HepG2 (cell line): ENCODE data around the gene MAMSTR. TPM values are rescaled to one million over a fixed set of nuclear protein-coding genes. Genes with fewer than 3 reads are reported as not detected.
A peak's percentile ranks its signal among the peaks of the same experiment; 100 is the strongest.

Experiments used
- CHCHD3 ChIP-seq: sonication (generic); formaldehyde crosslinking; IDR thresholded peaks from 2 replicates; pipeline ENCODE4 v1.8.0; 2022; ENCODE audit warnings: mild to moderate bottlenecking, missing genetic modification reagents, moderate library complexity
- ESRRA ChIP-seq: sonication (generic); formaldehyde crosslinking; IDR thresholded peaks from 2 replicates; pipeline ENCODE4 v1.5.1; 2020; ENCODE audit warnings: mild to moderate bottlenecking, low read depth, missing genetic modification reagents
- MTA1 ChIP-seq: sonication (generic); formaldehyde crosslinking; IDR thresholded peaks from 2 replicates; pipeline ENCODE4 v1.4.0; 2020; ENCODE audit warnings: missing genetic modification reagents, mild to moderate bottlenecking, borderline replicate concordance
- NBN ChIP-seq: fragments of 450-650 bp; conservative IDR thresholded peaks from 2 replicates; pipeline ENCODE4 v1.6.1; 2017
- RXRB ChIP-seq: IDR thresholded peaks from 2 replicates; pipeline ENCODE4 v1.6.1; 2016; ENCODE audit warnings: borderline replicate concordance, missing genetic modification reagents, missing compliant biosample characterization
- SATB2 ChIP-seq: sonication (generic); formaldehyde crosslinking; IDR thresholded peaks from 2 replicates; pipeline ENCODE4 v1.5.0; 2020; ENCODE audit warnings: missing genetic modification reagents
- SNRNP70 ChIP-seq: fragments of 200-400 bp; formaldehyde crosslinking; IDR thresholded peaks from 2 replicates; pipeline ENCODE4 v1.6.1; 2017; ENCODE audit warnings: mild to moderate bottlenecking, low read depth, low read length, moderate library complexity
- STAG1 ChIP-seq: sonication (generic); formaldehyde crosslinking; IDR thresholded peaks from 2 replicates; pipeline ENCODE4 v1.4.0; 2020; ENCODE audit warnings: missing genetic modification reagents
- TGIF2 ChIP-seq: IDR thresholded peaks from 2 replicates; pipeline ENCODE4 v1.6.1; 2016; ENCODE audit warnings: control low read depth, missing compliant biosample characterization
- THYN1 ChIP-seq: sonication (generic); formaldehyde crosslinking; IDR thresholded peaks from 2 replicates; pipeline ENCODE4 v1.8.1; 2023; ENCODE audit warnings: low read depth, mild to moderate bottlenecking, moderate library complexity, missing genetic modification reagents, borderline replicate concordance
- ZNF207 ChIP-seq: fragments of 450-650 bp; IDR thresholded peaks from 2 replicates; pipeline ENCODE4 v1.6.1; 2016; ENCODE audit warnings: antibody characterized with exemption, borderline replicate concordance
- ZNF350 ChIP-seq: sonication (generic); formaldehyde crosslinking; IDR thresholded peaks from 2 replicates; pipeline ENCODE4 v1.4.0; 2020; ENCODE audit warnings: mild to moderate bottlenecking, low read depth, missing genetic modification reagents, borderline replicate concordance
- polyA plus RNA-seq, 8 experiments: library from polyadenylated mRNA; depleted of rRNA in 3 of 8; stranded (reverse) in 7 of 8; unstranded in 1 of 8; fragments of >200 nt; fragmentation: Illumina TruSeq in 4 of 8; extraction: Trizol in 4 of 8; gene quantifications; 2 replicates each; pipeline versions ENCODE4 v1.2.1 to v1.2.3, GENCODE V29; 2011 to 2016; ENCODE audit warnings: low read depth in 4 of 8, missing spikeins in 1 of 8, mixed read lengths in 1 of 8; ENCODE audit not compliant: insufficient read depth in 1 of 8
- total RNA-seq, 5 experiments: library from RNA; depleted of rRNA; stranded (reverse); fragments of >200 nt; fragmentation: Illumina TruSeq; extraction: Trizol; gene quantifications; 2 replicates each; pipeline ENCODE4 v1.2.3, GENCODE V29; 2016; ENCODE audit warnings: low read depth in 1 of 5
- TF ChIP-seq, protein P1 (sequence below): sonication (generic); formaldehyde crosslinking; IDR thresholded peaks from 2 replicates; pipeline ENCODE4 v1.5.0; 2020; ENCODE audit warnings: mild to moderate bottlenecking, missing genetic modification reagents
- TF ChIP-seq, protein P2 (sequence below): sonication (generic); formaldehyde crosslinking; IDR thresholded peaks from 2 replicates; pipeline ENCODE4 v1.9.0; 2021; ENCODE audit warnings: mild to moderate bottlenecking, missing genetic modification reagents
- TF ChIP-seq, protein P3 (sequence below): sonication (generic); formaldehyde crosslinking; conservative IDR thresholded peaks from 2 replicates; pipeline ENCODE4 v1.4.0; 2020; ENCODE audit warnings: missing genetic modification reagents
- TF ChIP-seq, protein P4 (sequence below): sonication (generic); formaldehyde crosslinking; IDR thresholded peaks from 2 replicates; pipeline ENCODE4 v1.5.0; 2020; ENCODE audit warnings: missing genetic modification reagents, mild to moderate bottlenecking, borderline replicate concordance
- TF ChIP-seq, protein P5 (sequence below): sonication (generic); formaldehyde crosslinking; IDR thresholded peaks from 2 replicates; pipeline ENCODE4 v1.4.0; 2020; ENCODE audit warnings: missing genetic modification reagents, borderline replicate concordance

Gene MAMSTR
- total and polyA plus RNA-seq, 2 of the 13 experiments (the other 11 are each of a cell fraction or from before 2014, with no cell fraction given): 2.2 to 2.4 TPM

DNA sequence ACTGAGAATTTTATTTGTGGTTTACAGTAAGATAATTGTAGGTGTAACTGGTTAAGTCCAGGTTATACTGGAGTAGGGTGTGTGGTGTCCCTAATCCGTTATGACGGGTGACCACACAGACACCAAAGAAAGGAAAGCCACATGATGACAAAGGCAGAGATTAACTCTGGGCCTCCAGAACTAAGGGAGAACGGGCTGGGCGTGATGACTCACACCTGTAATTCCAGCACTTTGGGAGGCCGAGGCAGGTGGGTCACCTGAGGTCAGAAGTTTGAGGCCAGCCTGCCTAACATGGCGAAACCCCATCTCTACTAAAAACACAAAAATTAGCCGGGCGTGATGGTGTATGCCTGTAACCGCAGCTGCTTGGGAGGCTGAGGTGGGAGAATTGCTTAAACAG is 33.9 kb downstream of the MAMSTR start (continued):
- TF ChIP-seq, protein P1, sequence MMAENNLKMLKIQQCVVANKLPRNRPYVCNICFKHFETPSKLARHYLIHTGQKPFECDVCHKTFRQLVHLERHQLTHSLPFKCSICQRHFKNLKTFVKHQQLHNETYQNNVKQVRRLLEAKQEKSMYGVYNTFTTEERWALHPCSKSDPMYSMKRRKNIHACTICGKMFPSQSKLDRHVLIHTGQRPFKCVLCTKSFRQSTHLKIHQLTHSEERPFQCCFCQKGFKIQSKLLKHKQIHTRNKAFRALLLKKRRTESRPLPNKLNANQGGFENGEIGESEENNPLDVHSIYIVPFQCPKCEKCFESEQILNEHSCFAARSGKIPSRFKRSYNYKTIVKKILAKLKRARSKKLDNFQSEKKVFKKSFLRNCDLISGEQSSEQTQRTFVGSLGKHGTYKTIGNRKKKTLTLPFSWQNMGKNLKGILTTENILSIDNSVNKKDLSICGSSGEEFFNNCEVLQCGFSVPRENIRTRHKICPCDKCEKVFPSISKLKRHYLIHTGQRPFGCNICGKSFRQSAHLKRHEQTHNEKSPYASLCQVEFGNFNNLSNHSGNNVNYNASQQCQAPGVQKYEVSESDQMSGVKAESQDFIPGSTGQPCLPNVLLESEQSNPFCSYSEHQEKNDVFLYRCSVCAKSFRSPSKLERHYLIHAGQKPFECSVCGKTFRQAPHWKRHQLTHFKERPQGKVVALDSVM (CRISPR knock-in tag): peak; percentile 54
- TF ChIP-seq, protein P2, sequence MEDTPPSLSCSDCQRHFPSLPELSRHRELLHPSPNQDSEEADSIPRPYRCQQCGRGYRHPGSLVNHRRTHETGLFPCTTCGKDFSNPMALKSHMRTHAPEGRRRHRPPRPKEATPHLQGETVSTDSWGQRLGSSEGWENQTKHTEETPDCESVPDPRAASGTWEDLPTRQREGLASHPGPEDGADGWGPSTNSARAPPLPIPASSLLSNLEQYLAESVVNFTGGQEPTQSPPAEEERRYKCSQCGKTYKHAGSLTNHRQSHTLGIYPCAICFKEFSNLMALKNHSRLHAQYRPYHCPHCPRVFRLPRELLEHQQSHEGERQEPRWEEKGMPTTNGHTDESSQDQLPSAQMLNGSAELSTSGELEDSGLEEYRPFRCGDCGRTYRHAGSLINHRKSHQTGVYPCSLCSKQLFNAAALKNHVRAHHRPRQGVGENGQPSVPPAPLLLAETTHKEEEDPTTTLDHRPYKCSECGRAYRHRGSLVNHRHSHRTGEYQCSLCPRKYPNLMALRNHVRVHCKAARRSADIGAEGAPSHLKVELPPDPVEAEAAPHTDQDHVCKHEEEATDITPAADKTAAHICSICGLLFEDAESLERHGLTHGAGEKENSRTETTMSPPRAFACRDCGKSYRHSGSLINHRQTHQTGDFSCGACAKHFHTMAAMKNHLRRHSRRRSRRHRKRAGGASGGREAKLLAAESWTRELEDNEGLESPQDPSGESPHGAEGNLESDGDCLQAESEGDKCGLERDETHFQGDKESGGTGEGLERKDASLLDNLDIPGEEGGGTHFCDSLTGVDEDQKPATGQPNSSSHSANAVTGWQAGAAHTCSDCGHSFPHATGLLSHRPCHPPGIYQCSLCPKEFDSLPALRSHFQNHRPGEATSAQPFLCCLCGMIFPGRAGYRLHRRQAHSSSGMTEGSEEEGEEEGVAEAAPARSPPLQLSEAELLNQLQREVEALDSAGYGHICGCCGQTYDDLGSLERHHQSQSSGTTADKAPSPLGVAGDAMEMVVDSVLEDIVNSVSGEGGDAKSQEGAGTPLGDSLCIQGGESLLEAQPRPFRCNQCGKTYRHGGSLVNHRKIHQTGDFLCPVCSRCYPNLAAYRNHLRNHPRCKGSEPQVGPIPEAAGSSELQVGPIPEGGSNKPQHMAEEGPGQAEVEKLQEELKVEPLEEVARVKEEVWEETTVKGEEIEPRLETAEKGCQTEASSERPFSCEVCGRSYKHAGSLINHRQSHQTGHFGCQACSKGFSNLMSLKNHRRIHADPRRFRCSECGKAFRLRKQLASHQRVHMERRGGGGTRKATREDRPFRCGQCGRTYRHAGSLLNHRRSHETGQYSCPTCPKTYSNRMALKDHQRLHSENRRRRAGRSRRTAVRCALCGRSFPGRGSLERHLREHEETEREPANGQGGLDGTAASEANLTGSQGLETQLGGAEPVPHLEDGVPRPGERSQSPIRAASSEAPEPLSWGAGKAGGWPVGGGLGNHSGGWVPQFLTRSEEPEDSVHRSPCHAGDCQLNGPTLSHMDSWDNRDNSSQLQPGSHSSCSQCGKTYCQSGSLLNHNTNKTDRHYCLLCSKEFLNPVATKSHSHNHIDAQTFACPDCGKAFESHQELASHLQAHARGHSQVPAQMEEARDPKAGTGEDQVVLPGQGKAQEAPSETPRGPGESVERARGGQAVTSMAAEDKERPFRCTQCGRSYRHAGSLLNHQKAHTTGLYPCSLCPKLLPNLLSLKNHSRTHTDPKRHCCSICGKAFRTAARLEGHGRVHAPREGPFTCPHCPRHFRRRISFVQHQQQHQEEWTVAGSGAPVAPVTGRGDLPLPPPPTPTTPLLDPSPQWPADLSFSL (CRISPR knock-in tag): no peak
- TF ChIP-seq MTA1 (CRISPR knock-in tag): no peak
- TF ChIP-seq STAG1 (CRISPR knock-in tag): no peak
- TF ChIP-seq NBN: no peak
- TF ChIP-seq, protein P3, sequence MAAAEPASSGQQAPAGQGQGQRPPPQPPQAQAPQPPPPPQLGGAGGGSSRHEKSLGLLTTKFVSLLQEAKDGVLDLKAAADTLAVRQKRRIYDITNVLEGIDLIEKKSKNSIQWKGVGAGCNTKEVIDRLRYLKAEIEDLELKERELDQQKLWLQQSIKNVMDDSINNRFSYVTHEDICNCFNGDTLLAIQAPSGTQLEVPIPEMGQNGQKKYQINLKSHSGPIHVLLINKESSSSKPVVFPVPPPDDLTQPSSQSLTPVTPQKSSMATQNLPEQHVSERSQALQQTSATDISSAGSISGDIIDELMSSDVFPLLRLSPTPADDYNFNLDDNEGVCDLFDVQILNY: no peak
- TF ChIP-seq ZNF350 (CRISPR knock-in tag): no peak; the same call in 1 of the 2 replicates
- no peak for TF ChIP-seq THYN1 (CRISPR knock-in tag)
- TF ChIP-seq, protein P4, sequence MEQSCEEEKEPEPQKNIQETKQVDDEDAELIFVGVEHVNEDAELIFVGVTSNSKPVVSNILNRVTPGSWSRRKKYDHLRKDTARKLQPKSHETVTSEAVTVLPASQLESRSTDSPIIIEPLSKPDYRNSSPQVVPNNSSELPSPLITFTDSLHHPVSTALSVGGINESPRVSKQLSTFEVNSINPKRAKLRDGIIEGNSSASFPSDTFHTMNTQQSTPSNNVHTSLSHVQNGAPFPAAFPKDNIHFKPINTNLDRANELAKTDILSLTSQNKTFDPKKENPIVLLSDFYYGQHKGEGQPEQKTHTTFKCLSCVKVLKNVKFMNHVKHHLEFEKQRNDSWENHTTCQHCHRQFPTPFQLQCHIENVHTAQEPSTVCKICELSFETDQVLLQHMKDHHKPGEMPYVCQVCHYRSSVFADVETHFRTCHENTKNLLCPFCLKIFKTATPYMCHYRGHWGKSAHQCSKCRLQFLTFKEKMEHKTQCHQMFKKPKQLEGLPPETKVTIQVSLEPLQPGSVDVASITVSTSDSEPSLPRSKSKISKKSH: no peak
- TF ChIP-seq SNRNP70: no peak
- no peak for TF ChIP-seq CHCHD3 (CRISPR knock-in tag)
- TF ChIP-seq, protein P5, sequence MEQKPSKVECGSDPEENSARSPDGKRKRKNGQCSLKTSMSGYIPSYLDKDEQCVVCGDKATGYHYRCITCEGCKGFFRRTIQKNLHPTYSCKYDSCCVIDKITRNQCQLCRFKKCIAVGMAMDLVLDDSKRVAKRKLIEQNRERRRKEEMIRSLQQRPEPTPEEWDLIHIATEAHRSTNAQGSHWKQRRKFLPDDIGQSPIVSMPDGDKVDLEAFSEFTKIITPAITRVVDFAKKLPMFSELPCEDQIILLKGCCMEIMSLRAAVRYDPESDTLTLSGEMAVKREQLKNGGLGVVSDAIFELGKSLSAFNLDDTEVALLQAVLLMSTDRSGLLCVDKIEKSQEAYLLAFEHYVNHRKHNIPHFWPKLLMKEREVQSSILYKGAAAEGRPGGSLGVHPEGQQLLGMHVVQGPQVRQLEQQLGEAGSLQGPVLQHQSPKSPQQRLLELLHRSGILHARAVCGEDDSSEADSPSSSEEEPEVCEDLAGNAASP (CRISPR knock-in tag): peak; percentile 95
- TF ChIP-seq ESRRA: no peak
- TF ChIP-seq SATB2: no peak
- no peak for TF ChIP-seq ZNF207
- peak; percentile 81 for TF ChIP-seq RXRB (CRISPR knock-in tag)
- TF ChIP-seq TGIF2 (CRISPR knock-in tag): no peak
